Small intestine (tissue), 7 donors: ENCODE data around the gene GRIK4. TPM values are rescaled to one million over a fixed set of nuclear protein-coding genes. Genes with fewer than 3 reads are reported as not detected.

Source experiments
- DNase-seq, 2 donors: peaks; one replicate each; pipeline versions ENCODE4 v3.0.0 to v3.0.0-alpha.2; 2013
- FAIRE-seq: peaks from 2 replicates; lab custom pipeline; 2012; peaks lifted over from hg19 to GRCh38; lab: Jason Lieb, UNC
- H3K27ac ChIP-seq, 3 donors: one replicate each; pipeline ENCODE4 v1.5.1; 2013; ENCODE audit warnings: low read length in 2 of 3, mild to moderate bottlenecking in 2 of 3, control low read depth in 1 of 3, inconsistent platforms in 1 of 3, low read depth in 1 of 3, moderate library complexity in 1 of 3
- H3K27me3 ChIP-seq, 3 donors: one replicate each; pipeline ENCODE4 v1.6.1; 2013; ENCODE audit warnings: low read length in 3 of 3, inconsistent platforms in 1 of 3; ENCODE audit not compliant: control insufficient read depth in 3 of 3, insufficient read depth in 3 of 3
- H3K36me3 ChIP-seq, 3 donors: one replicate each; pipeline ENCODE4 v1.6.1; 2013; ENCODE audit warnings: low read length in 3 of 3, inconsistent platforms in 1 of 3, low read depth in 1 of 3, mild to moderate bottlenecking in 1 of 3, moderate library complexity in 1 of 3; ENCODE audit not compliant: control insufficient read depth in 3 of 3, insufficient read depth in 2 of 3
- H3K4me1 ChIP-seq, 3 donors: one replicate each; pipeline ENCODE4 v1.6.1; 2013; ENCODE audit warnings: low read length in 2 of 3, inconsistent platforms in 1 of 3, low read depth in 1 of 3, mild to moderate bottlenecking in 1 of 3, moderate library complexity in 1 of 3; ENCODE audit not compliant: control insufficient read depth in 3 of 3, insufficient read depth in 2 of 3
- H3K4me3 ChIP-seq, 3 donors: one replicate each; pipeline ENCODE4 v1.5.1; 2013; ENCODE audit warnings: low read length in 3 of 3, control low read depth in 1 of 3, inconsistent platforms in 1 of 3, low read depth in 1 of 3, mild to moderate bottlenecking in 1 of 3, moderate library complexity in 1 of 3
- H3K9me3 ChIP-seq, 2 donors: one replicate each; pipeline ENCODE4 v1.6.1; 2013; ENCODE audit warnings: low read depth in 1 of 2, low read length in 1 of 2; ENCODE audit not compliant: control insufficient read depth in 2 of 2, insufficient read depth in 1 of 2
- WGBS, 3 donors: extraction: QIAGEN DNeasy Blood & Tissue Kit; methylation state at CpG; one replicate each; pipeline ENCODE4 v1.1.7; 2013; 5-methylcytosine and 5-hydroxymethylcytosine counted together
- polyA plus RNA-seq, 4 donors: library from polyadenylated mRNA; stranded (reverse) in 3 of 4; unstranded in 1 of 4; fragments of 200-250 nt in 3 of 4; fragments of 120-200 nt in 1 of 4; gene quantifications; one replicate each; pipeline versions ENCODE4 v1.2.1 to v1.2.3, GENCODE V29; 2013
- donor health status: healthy with polysubstance abuse.
- donor health status: control.
- donor health status: control.
- donor health status: Bipolar disorder and iron deficiency.
- donor health status: healthy.

The GRIK4 gene
- polyA plus RNA-seq, 4 donors: 0.15 to 1.4 (median 0.27) TPM; not detected in 1

DNA sequence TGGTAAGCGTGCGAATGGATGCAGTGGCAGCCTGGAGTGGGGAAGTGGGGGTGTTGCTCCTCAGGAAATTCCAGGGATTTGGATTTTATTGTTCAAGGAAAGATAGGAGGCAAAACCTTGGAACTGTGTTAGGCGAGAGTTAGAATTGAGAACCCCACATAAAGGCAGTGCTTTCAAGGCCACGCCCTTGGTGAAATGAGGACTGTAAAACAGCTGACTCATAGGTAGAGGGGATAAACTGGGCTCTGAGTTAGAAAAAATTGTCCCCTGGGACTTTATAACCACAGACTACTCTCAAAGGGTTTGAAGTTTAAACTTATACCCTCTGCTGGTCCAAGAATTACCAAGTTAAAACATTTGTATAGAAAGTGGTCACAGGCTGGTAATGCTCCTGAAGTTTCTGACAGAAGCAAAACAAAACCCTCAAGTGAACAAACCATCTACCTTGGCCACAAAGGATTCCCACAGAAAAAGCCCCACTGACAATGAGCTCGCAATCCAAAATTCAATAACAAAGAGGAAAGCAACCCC is 262.0 kb downstream of the GRIK4 start:
- WGBS, 3 donors: 33 to 76% (median 56%) methylated on average over 5 of the region's 5 CpGs
- H3K9me3 ChIP-seq: no peaks in the 10 kb centered on the region
- H3K36me3 ChIP-seq: no peaks in the 10 kb centered on the region
- H3K4me1 ChIP-seq: peaks cover 0 to 2% (median 0%) of the 10 kb centered on the region in 3 donors
- peaks cover 0 to 2% (median 0%) of the 10 kb centered on the region in 3 donors for H3K27me3 ChIP-seq
- peak; percentile 39 to 59 for DNase-seq
- no peak overlapping the region for H3K4me3 ChIP-seq
- no peak overlapping the region for H3K27ac ChIP-seq
- FAIRE-seq: no peak

GRCh38 chr11:120774591-120775386 is 263.2 kb downstream of the GRIK4 start:
- Histone ChIP-seq H3K27ac (no peak overlapping the region), H3K27me3 (peaks cover 0 to 2% (median 0%) of the 10 kb centered on the region in 3 donors), H3K36me3 (no peaks in the 10 kb centered on the region), H3K9me3 (no peaks in the 10 kb centered on the region), H3K4me1 (peaks cover 0 to 2% (median 0%) of the 10 kb centered on the region in 3 donors), H3K4me3 (no peak overlapping the region)
- WGBS, 3 donors: 81 to 91% (median 84%) methylated on average over 7 of the region's 7 CpGs
- DNase-seq: no peak
- FAIRE-seq: no peak

- Histone ChIP-seq H3K4me1 (peaks cover 0 to 2% (median 0%) of the 10 kb centered on the region in 3 donors), H3K27me3 (peaks cover 0 to 2% (median 0%) of the 10 kb centered on the region in 3 donors), H3K36me3 (no peaks in the 10 kb centered on the region), H3K4me3 (no peak overlapping the region), H3K9me3 (no peaks in the 10 kb centered on the region), H3K27ac (no peak overlapping the region)
- DNase-seq (no peak), FAIRE-seq (no peak)
- WGBS, 3 donors: 43 to 59% (median 53%) methylated on average over 17 of the region's 17 CpGs
Observed at GRCh38 chr11:120775986-120776951, 264.7 kb downstream of the GRIK4 start.

DNA sequence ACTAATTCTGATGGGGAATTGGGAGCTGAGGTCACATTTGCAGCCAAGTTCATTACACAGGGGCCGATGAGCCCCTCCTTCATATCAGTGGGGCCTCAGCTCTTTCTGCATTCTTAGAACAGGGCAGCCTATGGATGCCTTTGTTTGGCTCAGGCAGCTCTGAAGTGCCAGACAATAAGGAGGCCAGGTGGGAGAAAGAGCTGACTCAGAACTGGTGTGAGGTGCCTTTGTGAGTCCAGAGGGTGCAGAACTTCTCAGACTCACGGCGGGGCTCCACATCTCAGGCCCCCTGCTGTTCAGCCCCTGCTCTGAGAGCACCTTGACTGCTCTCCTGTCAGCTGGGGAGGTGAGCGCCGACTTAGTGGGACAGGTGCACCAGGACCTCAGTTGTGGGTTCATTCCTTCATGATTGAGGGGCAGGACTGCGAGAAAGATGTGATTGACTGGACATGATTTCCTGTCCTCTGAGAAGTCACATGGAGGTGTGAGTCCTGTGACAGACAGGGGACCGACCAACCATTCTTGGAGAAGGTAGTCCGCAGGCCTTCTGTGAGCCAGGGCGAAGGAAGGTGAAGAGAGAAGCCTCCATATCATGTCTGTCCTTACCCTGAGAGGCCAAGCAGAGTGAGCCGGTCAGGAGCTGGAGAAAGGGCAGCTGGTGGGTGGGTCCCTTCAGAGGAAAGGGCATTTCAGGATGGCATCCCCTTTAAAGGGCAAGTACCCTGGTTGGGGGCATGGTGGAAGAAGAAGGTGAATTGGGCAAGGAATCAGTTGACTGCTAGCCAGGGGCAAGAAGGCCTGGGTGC is 267.3 kb downstream of the GRIK4 start:
- FAIRE-seq: no peak
- peaks cover 0 to 3% (median 0%) of the 10 kb centered on the region in 3 donors for H3K27me3 ChIP-seq
- no peak for DNase-seq
- H3K9me3 ChIP-seq: no peaks in the 10 kb centered on the region
- H3K4me1 ChIP-seq: no peaks in the 10 kb centered on the region
- H3K36me3 ChIP-seq: no peaks in the 10 kb centered on the region
- H3K4me3 ChIP-seq: no peak overlapping the region
- no peak overlapping the region for H3K27ac ChIP-seq
- 84 to 88% (median 86%) methylated on average over 9 to 10 of the region's 10 CpGs for WGBS, 3 donors

DNA sequence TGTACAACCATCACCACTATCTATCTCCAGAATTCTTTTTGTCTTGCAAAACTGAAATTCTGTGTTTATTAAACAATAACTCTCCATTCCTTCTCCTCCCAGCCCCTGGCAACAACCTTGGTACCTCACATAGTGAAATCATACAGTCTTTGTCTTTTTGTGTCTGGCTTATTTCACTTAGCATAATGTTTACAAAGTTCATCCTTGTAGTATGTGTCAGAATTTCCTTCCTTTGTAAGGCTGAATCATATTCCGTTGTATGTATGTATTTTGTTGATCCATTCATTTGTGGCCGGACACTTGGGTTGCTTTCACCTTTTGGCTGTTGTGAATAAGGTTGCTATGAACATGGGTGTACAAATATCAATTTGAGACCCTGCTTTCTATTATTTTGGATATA is 268.7 kb downstream of the GRIK4 start:
- Histone ChIP-seq H3K27ac (no peak overlapping the region), H3K36me3 (no peaks in the 10 kb centered on the region), H3K4me1 (no peaks in the 10 kb centered on the region), H3K4me3 (no peak overlapping the region), H3K27me3 (peaks cover 0 to 3% (median 0%) of the 10 kb centered on the region in 3 donors), H3K9me3 (no peaks in the 10 kb centered on the region)
- FAIRE-seq (no peak), DNase-seq (no peak)
- WGBS, 3 donors: 66 to 90% (median 84%) methylated on average over 2 of the region's 2 CpGs

- no peaks in the 10 kb centered on the region for H3K4me1 ChIP-seq
- no peaks in the 10 kb centered on the region for H3K9me3 ChIP-seq
- H3K4me3 ChIP-seq: no peak overlapping the region
- FAIRE-seq: no peak
- no peak for DNase-seq
- no peaks in the 10 kb centered on the region for H3K36me3 ChIP-seq
- 88 to 91% (median 91%) methylated on average over 8 of the region's 8 CpGs for WGBS, 3 donors
- peaks cover 0 to 3% (median 0%) of the 10 kb centered on the region in 3 donors for H3K27me3 ChIP-seq
- no peak overlapping the region for H3K27ac ChIP-seq
Observed at GRCh38 chr11:120781486-120782120, 270.1 kb downstream of the GRIK4 start.

GRCh38 chr11:120784566-120785251 is 273.2 kb downstream of the GRIK4 start:
- H3K9me3 ChIP-seq: no peaks in the 10 kb centered on the region
- 81 to 95% (median 84%) methylated on average over 12 of the region's 12 CpGs for WGBS, 3 donors
- FAIRE-seq: no peak

More at GRCh38 chr11:120784566-120785251, 273.2 kb downstream of the GRIK4 start:
- no peaks in the 10 kb centered on the region for H3K4me1 ChIP-seq
- H3K27ac ChIP-seq: no peak overlapping the region
- peaks cover 0 to 9% (median 0%) of the 10 kb centered on the region in 3 donors for H3K27me3 ChIP-seq
- no peak overlapping the region for H3K4me3 ChIP-seq
- H3K36me3 ChIP-seq: no peaks in the 10 kb centered on the region
- DNase-seq: no peak
